ENCODE results near the gene PPP1R16B. TPM values are rescaled to one million over a fixed set of nuclear protein-coding genes. Genes with fewer than 3 reads are reported as not detected.

The PPP1R16B gene
- total and polyA plus RNA-seq, 2 of the 8 experiments (the other 6 are each of a cell fraction or from before 2014, with no cell fraction given): 2.6 to 8.9 TPM

GRCh38 chr20:38889792-38890496 is 84.4 kb downstream of the PPP1R16B start (continued):
- no peak for TF ChIP-seq CHD7 (IDR thresholded peaks at IDR 0.05; ENCODE audit: insufficient replicate concordance, low read length)
- TF ChIP-seq CREB1 (IDR thresholded peaks at IDR 0.05): no peak
- TF ChIP-seq BCL11A (IDR thresholded peaks at IDR 0.05; ENCODE audit: low read depth in 2 of 2, low read length in 2 of 2): no peak
- TF ChIP-seq GABPA (IDR thresholded peaks at IDR 0.05; ENCODE audit: borderline replicate concordance, insufficient read depth, low read length): no peak
- no peak for TF ChIP-seq TEAD4 (IDR thresholded peaks at IDR 0.05; ENCODE audit: low read depth, low read length)
- TF ChIP-seq EGR1 (IDR thresholded peaks at IDR 0.05; ENCODE audit: borderline replicate concordance, low read depth, low read length): no peak
- TF ChIP-seq POLR2A (IDR thresholded peaks at IDR 0.05; ENCODE audit: control extremely low read depth in 1 of 2, low read depth in 2 of 2, low read length in 2 of 2): no peak
- no peak for TF ChIP-seq BRCA1 (IDR thresholded peaks at IDR 0.05; ENCODE audit: low read depth, low read length)
- no peak for TF ChIP-seq MAX (IDR thresholded peaks at IDR 0.05)
- no peak for TF ChIP-seq RXRA (IDR thresholded peaks at IDR 0.05; ENCODE audit: insufficient read depth, low read depth, low read length)
- TF ChIP-seq TAF1 (IDR thresholded peaks at IDR 0.05; ENCODE audit: low read depth, low read length): no peak
- no peak for TF ChIP-seq CBX8 (IDR thresholded peaks at IDR 0.05; ENCODE audit: borderline replicate concordance, low read depth, low read length)
